GM21390 (cell line): ENCODE measurements around the gene FABP7.
A peak's percentile ranks its signal among the peaks of the same experiment; 100 is the strongest.
"Not testable (repeated sequence)": the region's sequence is repeated elsewhere in the genome, so short reads cannot be mapped to it uniquely, and the experiment has no call there.

Experiments used
- ATAC-seq: cut with Tn5 transposase; IDR thresholded peaks from one replicate; pipeline ENCODE4 v1.9.1; 2021; ENCODE audit not compliant: unreplicated experiment

FABP7 gene

GRCh38 chr6:122779667-122780066 is at the start of gene FABP7:
Gene FABP7, plus strand, starts transcription at chr6:122779716. Its CDS starts 79 bp downstream, at chr6:122779795.
- no peak for ATAC-seq

GRCh38 chr6:122730334-122730733 is 49.2 kb upstream of the FABP7 start:
- ATAC-seq, result no peak

- ATAC-seq, result peak; percentile 58
These were observed 48.6 kb upstream of the FABP7 start for GRCh38 chr6:122730775-122731386.

- no peak for ATAC-seq
These were observed 46.3 kb upstream of the FABP7 start for GRCh38 chr6:122733259-122733658.

- no peak for ATAC-seq
These were observed 44.8 kb upstream of the FABP7 start for GRCh38 chr6:122734529-122735395.

- ATAC-seq, result no peak
These were observed 43.9 kb upstream of the FABP7 start for GRCh38 chr6:122735582-122735981.

GRCh38 chr6:122736163-122736562 is 43.4 kb upstream of the FABP7 start:
- ATAC-seq, result no peak

GRCh38 chr6:122736616-122737015 is 42.9 kb upstream of the FABP7 start:
- ATAC-seq, result no peak

- no peak for ATAC-seq
These were observed 39.4 kb upstream of the FABP7 start for GRCh38 chr6:122740091-122740490.

- no peak for ATAC-seq
These were observed 38.6 kb upstream of the FABP7 start for GRCh38 chr6:122740936-122741335.

GRCh38 chr6:122744247-122744646 is 35.3 kb upstream of the FABP7 start:
- not testable (repeated sequence) for ATAC-seq

GRCh38 chr6:122744856-122745255 is 34.7 kb upstream of the FABP7 start:
- ATAC-seq, result not testable (repeated sequence)

GRCh38 chr6:122746688-122747087 is 32.8 kb upstream of the FABP7 start:
- no peak for ATAC-seq

- no peak for ATAC-seq
These were observed 31.9 kb upstream of the FABP7 start for GRCh38 chr6:122747573-122747972.

GRCh38 chr6:122748945-122749344 is 30.6 kb upstream of the FABP7 start:
- ATAC-seq, result not testable (repeated sequence)

GRCh38 chr6:122749451-122750050 is 30.0 kb upstream of the FABP7 start:
- ATAC-seq, result no peak

- ATAC-seq, result peak; percentile 86
These were observed 28.2 kb upstream of the FABP7 start for GRCh38 chr6:122751326-122751725.

GRCh38 chr6:122752459-122752858 is 27.1 kb upstream of the FABP7 start:
- ATAC-seq, result no peak

GRCh38 chr6:122753000-122753687 is 26.4 kb upstream of the FABP7 start:
- no peak for ATAC-seq

GRCh38 chr6:122753688-122754056 is 25.8 kb upstream of the FABP7 start:
- no peak for ATAC-seq

- ATAC-seq, result no peak
These were observed 25.3 kb upstream of the FABP7 start for GRCh38 chr6:122754191-122754731.
